HG02798 (cell line): Measurements from ENCODE around the gene PPP2R1B.
"Not testable (repeated sequence)": the region's sequence is repeated elsewhere in the genome, so short reads cannot be mapped to it uniquely, and the experiment has no call there.

ENCODE experiments used
- ATAC-seq: cut with Tn5 transposase; IDR thresholded peaks from one replicate; pipeline ENCODE4 v1.9.1; 2021; ENCODE audit warnings: mild to moderate bottlenecking; ENCODE audit not compliant: unreplicated experiment, poor library complexity

PPP2R1B gene

GRCh38 chr11:111785076-111785475, 18.9 kb upstream of the PPP2R1B start:
- ATAC-seq, result no peak

DNA sequence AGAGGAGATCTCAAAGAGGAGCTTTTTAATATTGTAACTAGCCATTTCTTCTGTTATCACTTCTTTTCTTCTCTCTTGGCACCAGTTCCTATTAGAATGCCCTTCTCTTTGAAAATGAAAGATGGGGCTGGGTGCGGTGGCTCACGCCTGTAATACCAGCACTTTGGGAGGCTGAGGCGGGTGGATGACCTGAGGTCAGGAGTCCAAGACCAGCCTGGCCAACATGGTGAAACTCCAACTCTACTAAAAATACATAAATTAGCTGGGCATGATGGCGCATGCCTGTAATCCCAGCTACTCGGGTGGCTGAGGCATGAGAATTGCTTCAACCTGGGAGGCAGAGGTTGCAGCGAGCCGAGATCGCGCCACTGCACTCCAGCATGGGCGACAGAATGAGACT, 18.1 kb upstream of the PPP2R1B start:
- not testable (repeated sequence) for ATAC-seq

DNA sequence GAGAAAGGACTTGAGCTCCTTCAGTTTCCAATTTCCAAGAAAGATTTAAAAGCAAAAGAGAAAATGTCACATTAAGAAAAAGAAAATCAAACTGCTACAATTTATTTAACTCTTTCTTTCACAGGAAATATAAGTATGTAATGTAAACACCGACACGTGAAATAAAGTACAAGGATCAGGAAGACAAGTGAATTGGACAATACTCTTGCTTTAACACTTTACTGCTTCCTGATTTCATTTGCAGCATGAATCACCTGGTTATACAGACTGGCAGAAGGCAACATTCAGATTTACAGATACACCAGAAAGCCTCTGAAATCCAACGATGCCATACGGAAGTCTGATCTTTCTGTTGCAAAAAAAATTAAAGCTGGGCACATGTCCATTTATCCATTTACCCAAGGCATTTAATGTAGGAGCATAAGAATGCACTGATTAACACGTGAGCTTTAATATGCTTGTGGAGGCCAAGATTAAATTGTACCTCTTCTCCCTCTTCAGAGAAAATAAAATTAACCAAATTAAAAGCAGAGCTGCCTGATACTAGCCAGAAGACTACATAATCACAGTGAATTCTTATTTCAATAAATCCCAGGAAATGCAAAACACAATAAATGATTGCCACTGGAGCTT, 16.0 kb upstream of the PPP2R1B start:
- ATAC-seq, result no peak

GRCh38 chr11:111779118-111779517, 12.9 kb upstream of the PPP2R1B start:
- no peak for ATAC-seq

DNA sequence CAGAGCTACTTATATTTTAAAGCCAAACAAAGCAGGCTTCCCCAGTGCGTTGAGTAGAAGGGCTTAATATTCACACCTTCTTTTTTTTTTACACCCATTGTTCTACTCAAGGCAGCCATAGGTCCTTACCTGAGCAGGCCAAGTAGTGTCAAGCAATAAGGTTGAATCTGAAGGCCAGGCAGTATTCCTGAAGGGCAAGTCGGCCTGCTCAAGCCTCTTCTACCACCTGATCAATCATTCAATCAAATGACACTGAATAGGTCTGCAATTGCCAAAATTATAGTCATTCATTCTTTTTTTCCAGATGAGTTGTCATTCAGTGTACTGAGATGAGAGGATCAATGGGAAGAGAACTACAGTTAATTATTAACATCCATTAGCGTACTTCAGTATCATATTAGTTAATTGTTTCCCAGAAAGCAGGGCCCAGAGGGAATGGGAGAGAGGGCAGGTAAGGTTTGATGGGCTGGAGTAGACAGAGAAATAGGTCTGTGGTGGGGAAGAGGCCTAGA, 11.9 kb upstream of the PPP2R1B start:
- no peak for ATAC-seq

DNA sequence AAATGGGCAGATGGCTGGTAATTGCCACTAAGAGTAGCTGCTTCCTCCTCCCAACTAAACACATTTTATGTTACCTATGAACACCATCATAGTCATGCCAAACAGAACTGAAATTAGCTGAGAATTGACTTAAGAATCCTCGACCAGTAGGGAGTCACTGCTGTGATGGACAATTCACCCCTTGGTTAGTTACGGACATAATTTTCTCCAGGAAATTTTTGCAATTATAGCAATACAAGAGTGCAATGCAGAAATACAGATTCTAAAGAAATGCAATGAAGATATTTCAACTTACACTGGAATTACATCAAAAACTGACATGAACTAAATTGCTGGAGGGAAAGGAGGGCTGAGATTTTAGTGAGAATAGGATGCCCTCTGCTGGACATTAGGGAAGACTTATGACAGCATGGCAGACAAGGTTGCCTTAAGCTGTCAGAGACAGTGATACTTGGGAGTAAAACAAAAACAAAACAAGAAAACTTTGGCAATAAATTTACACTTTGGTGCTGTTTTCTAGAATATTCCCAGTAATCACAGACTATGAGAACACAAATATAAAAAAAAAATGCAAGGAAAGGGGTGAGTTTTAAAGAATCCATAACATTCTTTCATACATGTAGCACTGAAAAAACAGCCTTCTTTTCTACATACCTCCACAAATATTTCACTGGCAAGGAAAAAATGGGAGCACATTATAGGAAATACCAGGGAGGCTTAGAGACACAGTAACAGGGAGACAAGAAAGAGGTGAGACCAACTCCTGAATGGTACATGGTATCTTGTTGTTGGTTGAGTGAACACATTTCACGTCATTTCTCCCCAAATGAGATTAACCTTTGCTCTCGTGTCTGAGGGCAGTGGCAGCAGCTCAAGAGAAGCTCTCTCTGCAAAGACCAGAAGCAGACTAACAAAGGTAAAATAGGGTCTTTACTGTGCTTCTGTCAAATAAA, 11.2 kb upstream of the PPP2R1B start:
- peak; percentile 68 for ATAC-seq

DNA sequence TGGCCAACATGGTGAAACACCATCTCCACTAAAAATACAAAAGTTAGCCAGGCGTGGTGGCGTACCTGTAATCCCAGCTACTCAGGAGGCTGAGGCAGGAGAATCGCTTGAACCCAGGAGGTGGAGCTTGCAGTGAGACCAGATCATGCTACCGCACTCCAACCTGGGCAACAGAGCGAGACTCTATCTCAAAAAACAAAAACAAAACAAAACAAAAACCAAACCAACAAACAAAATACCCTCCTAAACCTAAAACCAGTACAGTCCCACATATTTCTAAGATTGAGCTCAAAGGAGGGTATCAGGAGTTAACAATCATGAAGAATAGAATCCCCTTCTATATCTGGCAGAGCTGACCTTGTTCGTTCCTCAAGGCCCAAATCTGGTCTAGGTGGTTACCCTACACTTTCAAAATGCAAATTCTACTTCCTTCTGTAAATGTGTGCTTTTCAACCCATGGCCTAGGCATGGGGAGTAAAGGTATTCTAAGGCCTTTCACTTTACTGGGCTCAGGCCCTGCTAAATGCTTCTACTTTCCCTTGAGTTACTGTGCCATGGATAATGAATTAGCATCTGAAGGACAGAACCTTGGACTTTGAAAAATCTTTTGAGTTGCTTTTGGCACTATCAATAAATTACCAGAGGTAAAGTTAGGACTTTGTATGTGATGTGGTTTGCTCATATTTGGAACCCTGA, 10.4 kb upstream of the PPP2R1B start:
- peak; percentile 96 for ATAC-seq

DNA sequence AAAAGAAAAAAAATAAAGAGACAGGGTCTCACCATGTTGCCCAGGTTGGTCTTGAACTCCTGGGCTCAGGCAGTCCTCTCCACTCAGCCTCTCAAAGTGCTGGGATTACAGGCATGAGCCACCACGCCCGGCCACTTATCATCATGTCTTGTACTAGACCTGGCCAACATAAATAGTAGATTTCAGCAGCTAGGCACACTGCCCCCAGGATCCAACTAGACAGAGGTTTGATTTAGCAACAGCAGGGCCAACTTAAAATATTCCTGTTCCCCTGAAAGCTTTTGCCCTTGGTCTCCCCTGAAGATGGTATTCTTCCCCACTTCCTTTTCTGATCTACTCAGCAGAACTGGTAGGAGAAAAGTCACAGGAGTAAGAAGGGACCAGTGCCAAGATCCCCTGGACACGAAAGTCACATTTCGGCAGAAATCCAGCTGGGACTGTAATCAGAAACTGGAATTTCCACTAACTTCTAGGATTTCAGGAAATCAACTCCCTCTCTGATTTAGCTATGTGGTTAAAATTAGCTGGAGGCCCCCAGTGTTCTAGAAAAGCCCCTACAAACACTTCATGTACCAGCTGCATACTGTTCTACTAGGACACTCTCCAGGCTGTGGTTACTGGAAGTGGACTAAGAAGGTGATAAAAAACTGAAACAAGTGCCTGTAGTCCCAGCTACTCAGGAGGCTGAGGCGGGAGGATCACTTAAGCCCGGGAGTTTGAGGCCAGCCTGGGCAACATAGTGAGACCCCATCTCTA, 8.9 kb upstream of the PPP2R1B start:
- no peak for ATAC-seq

DNA sequence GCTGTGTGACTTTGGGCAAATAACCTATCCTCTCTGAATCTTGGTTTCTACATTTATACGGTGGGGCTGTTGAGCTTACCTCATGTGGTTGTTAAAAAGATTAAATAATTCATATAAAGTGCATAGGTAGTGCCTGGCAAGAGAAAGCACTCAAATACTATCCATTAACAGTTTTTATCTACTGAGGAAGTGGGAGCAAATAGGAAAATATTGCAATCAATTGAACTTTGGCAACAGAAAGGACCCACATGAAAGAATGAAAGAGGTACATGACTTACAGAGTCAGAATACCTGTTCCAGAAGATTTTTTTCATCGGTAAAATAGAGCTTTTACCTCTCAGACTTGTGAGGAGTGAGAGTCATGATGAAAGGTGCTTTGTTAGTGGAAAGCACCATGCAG, 6.3 kb upstream of the PPP2R1B start:
- no peak for ATAC-seq

DNA sequence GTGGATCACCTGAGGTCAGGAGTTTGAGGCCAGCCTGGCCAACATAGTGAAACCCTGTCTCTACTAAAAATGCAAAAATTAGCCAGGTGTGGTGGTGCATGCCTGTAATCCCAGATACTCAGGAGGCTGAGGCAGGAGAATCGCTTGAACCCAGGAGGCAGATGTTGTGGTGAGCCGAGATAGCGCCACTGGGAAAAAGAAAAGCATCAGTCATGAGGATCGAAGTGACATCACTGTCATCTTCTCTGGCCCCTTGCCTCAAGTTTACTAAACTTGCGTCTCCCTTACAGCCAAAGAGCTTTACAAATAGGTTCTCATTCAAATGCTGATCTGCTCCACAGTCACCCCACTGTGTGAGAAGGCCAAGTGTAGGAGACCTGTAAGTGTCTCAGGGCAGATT, 5.0 kb upstream of the PPP2R1B start:
- not testable (repeated sequence) for ATAC-seq

DNA sequence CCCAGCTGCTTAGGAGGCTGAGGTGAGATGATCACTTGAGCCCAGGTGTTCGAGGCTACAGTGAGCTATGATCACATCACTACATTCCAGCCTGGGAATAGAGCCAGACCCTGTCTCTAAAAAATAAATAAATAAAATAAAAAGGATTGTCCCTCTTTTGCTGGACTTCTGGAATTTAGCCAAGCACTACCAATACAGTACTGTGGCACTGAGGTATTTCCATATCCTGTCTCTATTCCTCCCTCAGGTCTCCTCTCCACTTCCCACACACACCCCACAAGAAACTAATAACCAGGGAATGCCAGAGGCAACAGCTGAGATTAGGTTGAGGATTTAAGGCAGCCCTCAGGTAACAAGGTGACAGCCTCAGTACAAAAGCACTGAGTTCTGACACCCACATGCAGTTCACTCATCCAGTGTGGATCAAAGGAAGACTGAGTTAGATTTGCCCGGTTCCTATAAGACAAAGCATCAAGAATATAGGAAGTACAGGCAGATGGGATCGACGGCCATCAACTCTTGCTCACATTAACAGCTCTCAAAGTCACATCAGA, 4.5 kb upstream of the PPP2R1B start:
- no peak for ATAC-seq

- ATAC-seq, result no peak
Measured at GRCh38 chr11:111766834-111767142, 599 bp upstream of the PPP2R1B start.

- peak; percentile 39 for ATAC-seq
Measured at GRCh38 chr11:111765320-111765983, 737 bp downstream of the PPP2R1B start.

DNA sequence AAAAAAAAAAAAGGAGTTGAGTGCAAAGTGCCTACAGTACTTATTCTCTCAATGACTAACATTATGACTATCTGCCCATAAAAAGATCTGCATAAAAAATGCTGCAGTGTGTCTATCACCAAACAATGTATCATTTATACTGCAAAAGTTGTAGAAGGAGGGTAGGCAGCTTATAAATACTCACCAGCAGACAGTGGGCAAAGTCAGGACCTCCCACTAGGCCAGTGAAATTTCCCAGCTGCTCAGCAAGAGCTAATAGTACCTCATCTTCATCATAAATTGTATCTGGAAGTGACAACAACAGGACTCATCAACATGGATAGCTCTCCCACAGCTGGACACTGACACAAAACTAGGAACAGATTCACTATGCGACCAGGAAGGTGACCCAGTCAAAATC, 1.6 kb downstream of the PPP2R1B start:
- ATAC-seq, result no peak

GRCh38 chr11:111762981-111763643, 3.1 kb downstream of the PPP2R1B start:
- ATAC-seq, result no peak

DNA sequence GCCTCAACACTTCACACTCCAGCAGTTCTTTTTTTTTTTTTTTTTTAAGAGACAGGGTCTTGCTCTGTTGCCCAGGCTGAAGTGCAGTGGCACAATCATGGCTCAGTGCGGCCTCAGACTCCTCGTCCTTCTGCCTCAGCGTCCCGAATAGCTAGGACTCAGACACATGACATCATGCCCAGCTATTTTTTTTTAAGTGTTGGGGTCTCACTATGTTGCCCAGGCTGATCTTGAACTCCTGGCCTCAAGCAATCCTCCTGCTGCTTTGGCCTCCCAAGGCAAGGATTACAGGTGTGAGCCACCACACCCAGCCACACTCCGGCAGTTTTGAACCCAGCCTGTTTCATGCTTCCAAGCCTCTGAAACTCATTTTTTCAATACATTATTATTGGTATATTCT, 3.7 kb downstream of the PPP2R1B start:
- no peak for ATAC-seq

- ATAC-seq, result no peak
Measured at GRCh38 chr11:111761036-111761435, 5.2 kb downstream of the PPP2R1B start.

GRCh38 chr11:111759778-111760407, 6.3 kb downstream of the PPP2R1B start:
- no peak for ATAC-seq

DNA sequence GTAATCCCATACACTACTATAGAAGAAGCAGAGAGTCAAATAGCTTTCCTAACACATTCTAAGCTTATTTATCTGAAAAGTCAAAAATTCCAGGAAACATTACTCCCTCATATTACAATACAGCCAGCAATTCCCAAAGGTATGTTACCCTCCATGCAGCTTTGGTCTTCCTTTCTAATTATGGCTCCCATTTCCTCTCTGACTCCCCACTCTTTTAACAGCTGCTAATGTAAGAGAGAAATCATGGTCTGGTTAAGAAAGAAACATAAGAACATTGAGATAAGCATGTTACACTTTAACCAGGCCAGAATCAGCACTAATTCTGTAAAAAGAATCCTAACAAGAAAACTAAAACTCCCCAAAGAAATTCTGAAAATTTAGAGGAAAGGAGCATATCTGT, 6.8 kb downstream of the PPP2R1B start:
- ATAC-seq, result no peak
